ENCODE results near the gene ORMDL2.
"Not testable (repeated sequence)": the region's sequence is repeated elsewhere in the genome, so short reads cannot be mapped to it uniquely, and the experiment has no call there.

DNA sequence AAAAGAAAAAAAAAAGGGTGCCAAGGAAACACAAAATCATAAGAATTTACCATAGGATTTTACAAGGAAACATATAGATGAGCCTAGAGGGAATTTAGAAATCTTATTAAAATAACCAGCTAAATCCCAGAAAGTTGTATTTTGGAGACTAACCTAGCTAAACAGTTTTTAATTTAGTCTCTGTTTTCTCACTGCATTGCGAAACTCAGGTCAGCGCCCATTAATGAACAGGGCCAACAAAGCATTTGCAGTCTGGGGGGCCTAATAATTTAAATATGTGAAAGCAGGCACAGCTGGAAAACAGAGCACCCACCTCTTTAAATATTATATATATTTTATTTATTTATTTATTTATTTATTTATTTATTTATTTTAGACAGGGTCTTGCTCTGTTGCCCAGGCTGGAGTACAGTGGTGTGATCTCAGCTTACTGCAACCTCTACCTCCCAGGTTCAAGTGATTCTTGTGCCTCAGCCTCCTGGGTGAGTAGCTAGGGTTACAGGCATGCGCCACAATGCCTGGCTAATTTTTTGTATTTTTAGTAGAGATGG, 48.7 kb downstream of the ORMDL2 start:
- TF ChIP-seq, protein P1, sequence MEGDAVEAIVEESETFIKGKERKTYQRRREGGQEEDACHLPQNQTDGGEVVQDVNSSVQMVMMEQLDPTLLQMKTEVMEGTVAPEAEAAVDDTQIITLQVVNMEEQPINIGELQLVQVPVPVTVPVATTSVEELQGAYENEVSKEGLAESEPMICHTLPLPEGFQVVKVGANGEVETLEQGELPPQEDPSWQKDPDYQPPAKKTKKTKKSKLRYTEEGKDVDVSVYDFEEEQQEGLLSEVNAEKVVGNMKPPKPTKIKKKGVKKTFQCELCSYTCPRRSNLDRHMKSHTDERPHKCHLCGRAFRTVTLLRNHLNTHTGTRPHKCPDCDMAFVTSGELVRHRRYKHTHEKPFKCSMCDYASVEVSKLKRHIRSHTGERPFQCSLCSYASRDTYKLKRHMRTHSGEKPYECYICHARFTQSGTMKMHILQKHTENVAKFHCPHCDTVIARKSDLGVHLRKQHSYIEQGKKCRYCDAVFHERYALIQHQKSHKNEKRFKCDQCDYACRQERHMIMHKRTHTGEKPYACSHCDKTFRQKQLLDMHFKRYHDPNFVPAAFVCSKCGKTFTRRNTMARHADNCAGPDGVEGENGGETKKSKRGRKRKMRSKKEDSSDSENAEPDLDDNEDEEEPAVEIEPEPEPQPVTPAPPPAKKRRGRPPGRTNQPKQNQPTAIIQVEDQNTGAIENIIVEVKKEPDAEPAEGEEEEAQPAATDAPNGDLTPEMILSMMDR (IDR thresholded peaks at IDR 0.05): not testable (repeated sequence)
- TF ChIP-seq POLR2A (IDR thresholded peaks at IDR 0.05): not testable (repeated sequence)

Data from thyroid gland (tissue), 4 donors.